ENCODE data around the gene RNF213. TPM values are rescaled to one million over a fixed set of nuclear protein-coding genes. Genes with fewer than 3 reads are reported as not detected.
A peak's percentile ranks its signal among the peaks of the same experiment; 100 is the strongest.
"Not testable (repeated sequence)": the region's sequence is repeated elsewhere in the genome, so short reads cannot be mapped to it uniquely, and the experiment has no call there.

RNF213 gene
- total RNA-seq, 2 donors from 2014 or later = 415 to 602 TPM

GRCh38 chr17:80257716-80258213, 2.9 kb upstream of the RNF213 start:
- no peaks in the 10 kb centered on the region for H3K9me3 Mint-ChIP-seq
- H3K27ac Mint-ChIP-seq = peak overlapping the region; percentile 94 to 98

GRCh38 chr17:80258296-80258695, 2.4 kb upstream of the RNF213 start:
- not testable (repeated sequence) for DNase-seq (ENCODE audit: low spot score in 2 of 2); H3K9me3 Mint-ChIP-seq
- Mint-ChIP-seq H3K36me3 (peaks cover 12 to 15% of the 10 kb centered on the region in 2 donors), H3K27ac (peak overlapping the region; percentile 94 to 98)
- ATAC-seq = peak; percentile 13 to 25

More at GRCh38 chr17:80257716-80258213, 2.9 kb upstream of the RNF213 start:
- DNase-seq (ENCODE audit: low spot score in 2 of 2) (no peak), ATAC-seq (no peak)
- H3K36me3 Mint-ChIP-seq = peaks cover 11 to 14% of the 10 kb centered on the region in 2 donors

- Mint-ChIP-seq H3K27ac (peak overlapping the region; percentile 94 to 98), H3K9me3 (no peaks in the 10 kb centered on the region), H3K36me3 (peaks cover 25 to 28% of the 10 kb centered on the region in 2 donors)
- ATAC-seq (no peak), DNase-seq (ENCODE audit: low spot score in 2 of 2) (no peak)
Measured at GRCh38 chr17:80259457-80260068, 1.1 kb upstream of the RNF213 start.

- H3K27ac Mint-ChIP-seq = peak overlapping the region; percentile 94 to 98
- no peaks in the 10 kb centered on the region for H3K9me3 Mint-ChIP-seq
- peak; percentile 38 to 48 for ATAC-seq
- DNase-seq (ENCODE audit: low spot score in 2 of 2) = peak; percentile 79 to 84
- H3K36me3 Mint-ChIP-seq = peaks cover 30 to 33% of the 10 kb centered on the region in 2 donors
Measured at GRCh38 chr17:80260069-80260535, 550 bp upstream of the RNF213 start.

GRCh38 chr17:80261159-80261894, 675 bp downstream of the RNF213 start:
- peak overlapping the region; percentile 93 to 96 for H3K27ac Mint-ChIP-seq
- H3K9me3 Mint-ChIP-seq = peaks cover 0 to 4% of the 10 kb centered on the region in 2 donors
- ATAC-seq = peak; percentile 3 to 8
- DNase-seq (ENCODE audit: low spot score in 2 of 2) = peak; percentile 67 to 74
- peaks cover 40 to 44% of the 10 kb centered on the region in 2 donors for H3K36me3 Mint-ChIP-seq

- DNase-seq (ENCODE audit: low spot score in 2 of 2) (no peak), ATAC-seq (no peak)
- Mint-ChIP-seq H3K36me3 (peaks cover 40 to 44% of the 10 kb centered on the region in 2 donors), H3K27ac (peak overlapping the region; percentile 93 to 96), H3K9me3 (peaks cover 0 to 4% of the 10 kb centered on the region in 2 donors)
Measured at GRCh38 chr17:80261895-80262279, 1.2 kb downstream of the RNF213 start.

GRCh38 chr17:80262291-80262690, 1.6 kb downstream of the RNF213 start:
- H3K9me3 Mint-ChIP-seq = peaks cover 0 to 4% of the 10 kb centered on the region in 2 donors
- no peak for ATAC-seq
- H3K36me3 Mint-ChIP-seq = peaks cover 40 to 46% of the 10 kb centered on the region in 2 donors
- H3K27ac Mint-ChIP-seq = peak overlapping the region; percentile 93 to 96
- DNase-seq (ENCODE audit: low spot score in 2 of 2) = no peak

- DNase-seq (ENCODE audit: low spot score in 2 of 2) (no peak), ATAC-seq (no peak)
- H3K36me3 Mint-ChIP-seq = peaks cover 40 to 50% of the 10 kb centered on the region in 2 donors
- peaks cover 0 to 4% of the 10 kb centered on the region in 2 donors for H3K9me3 Mint-ChIP-seq
- H3K27ac Mint-ChIP-seq = peak overlapping the region; percentile 22 to 96
Measured at GRCh38 chr17:80262775-80263244, 2.2 kb downstream of the RNF213 start.

- peaks cover 0 to 4% of the 10 kb centered on the region in 2 donors for H3K9me3 Mint-ChIP-seq
- DNase-seq (ENCODE audit: low spot score in 2 of 2) (peak; percentile 84 to 86), ATAC-seq (peak; percentile 52 to 57)
- peak overlapping the region; percentile 89 to 98 for H3K27ac Mint-ChIP-seq
- peaks cover 40 to 50% of the 10 kb centered on the region in 2 donors for H3K36me3 Mint-ChIP-seq
Measured at GRCh38 chr17:80263253-80264204, 2.9 kb downstream of the RNF213 start.

GRCh38 chr17:80264205-80265075, 3.8 kb downstream of the RNF213 start:
- Mint-ChIP-seq H3K36me3 (peaks cover 40 to 50% of the 10 kb centered on the region in 2 donors), H3K9me3 (peaks cover 0 to 4% of the 10 kb centered on the region in 2 donors), H3K27ac (peak overlapping the region; percentile 89 to 98)
- ATAC-seq = no peak
- DNase-seq (ENCODE audit: low spot score in 2 of 2) = no peak

GRCh38 chr17:80265205-80266068, 4.8 kb downstream of the RNF213 start:
- Mint-ChIP-seq H3K27ac (peak overlapping the region; percentile 89 to 98), H3K9me3 (peaks cover 0 to 4% of the 10 kb centered on the region in 2 donors), H3K36me3 (peaks cover 40 to 45% of the 10 kb centered on the region in 2 donors)
- peak; percentile 36 to 40 for ATAC-seq
- DNase-seq (ENCODE audit: low spot score in 2 of 2) = peak; percentile 57 to 71

- no peak for ATAC-seq
- peaks cover 0 to 4% of the 10 kb centered on the region in 2 donors for H3K9me3 Mint-ChIP-seq
- peak overlapping the region in 1 of 2 donors; percentile 58 for H3K27ac Mint-ChIP-seq
- peaks cover 28 to 41% of the 10 kb centered on the region in 2 donors for H3K36me3 Mint-ChIP-seq
- no peak for DNase-seq (ENCODE audit: low spot score in 2 of 2)
Measured at GRCh38 chr17:80267391-80267790, 6.7 kb downstream of the RNF213 start.

GRCh38 chr17:80268427-80268826, 7.8 kb downstream of the RNF213 start:
- DNase-seq (ENCODE audit: low spot score in 2 of 2) (no peak), ATAC-seq (no peak)
- no peak overlapping the region for H3K27ac Mint-ChIP-seq
- peaks cover 26 to 39% of the 10 kb centered on the region in 2 donors for H3K36me3 Mint-ChIP-seq
- peaks cover 0 to 4% of the 10 kb centered on the region in 2 donors for H3K9me3 Mint-ChIP-seq

GRCh38 chr17:80269405-80269807, 8.8 kb downstream of the RNF213 start:
- ATAC-seq (no peak), DNase-seq (ENCODE audit: low spot score in 2 of 2) (no peak)
- peaks cover 21 to 38% of the 10 kb centered on the region in 2 donors for H3K36me3 Mint-ChIP-seq
- peaks cover 0 to 4% of the 10 kb centered on the region in 2 donors for H3K9me3 Mint-ChIP-seq
- no peak overlapping the region for H3K27ac Mint-ChIP-seq
